ENCODE measurements around the gene FHAD1. TPM values are rescaled to one million over a fixed set of nuclear protein-coding genes. Genes with fewer than 3 reads are reported as not detected.

Gene FHAD1
- total RNA-seq, 2 experiments from 2014 or later, result not detected

GRCh38 chr1:15198684-15199083 lies 48.3 kb upstream of the FHAD1 start:
- ChIA-PET POLR2A (no interaction called here), CTCF (ENCODE audit: unreplicated experiment) (no interaction called here)
- no peak overlapping the region for H2AFZ ChIP-seq (ENCODE audit: low read length)
- DNase-seq (ENCODE audit: low spot score), result no peak
- TF ChIP-seq EZH2phosphoT487 (IDR thresholded peaks at IDR 0.05; ENCODE audit: borderline replicate concordance, low read depth, low read length), result no peak
- no peak for TF ChIP-seq CTCF (conservative IDR thresholded peaks at IDR 0.05; ENCODE audit: low read length)
- H4K20me1 ChIP-seq (ENCODE audit: insufficient read depth, low read length), result no peaks in the 10 kb centered on the region
- no peaks in the 10 kb centered on the region for H3K9me2 ChIP-seq (ENCODE audit: insufficient read depth, low read length)
- no peak overlapping the region for H3K4me2 ChIP-seq (ENCODE audit: low read length)
- no peaks in the 10 kb centered on the region for H3K9me3 ChIP-seq (ENCODE audit: low read length)
- no peak overlapping the region for H3K27ac ChIP-seq (ENCODE audit: low read depth, low read length, poor library complexity, severe bottlenecking)
- no peaks in the 10 kb centered on the region for H3K36me3 ChIP-seq (ENCODE audit: insufficient read depth, low read length)
- H3K4me3 ChIP-seq (ENCODE audit: low read depth, low read length, poor library complexity, severe bottlenecking), result no peak overlapping the region
- H3K4me1 ChIP-seq (ENCODE audit: insufficient read depth, low read length, poor library complexity, severe bottlenecking), result no peaks in the 10 kb centered on the region
- no TSS peak for BruUV-seq (replicated peaks)
- H3K79me2 ChIP-seq (ENCODE audit: insufficient read depth, low read depth, low read length), result no peaks in the 10 kb centered on the region
- intact Hi-C loops (cut with micrococcal nuclease; ENCODE audit: unreplicated experiment), result no loop called here

- Histone ChIP-seq H3K79me2 (ENCODE audit: insufficient read depth, low read depth, low read length) (no peaks in the 10 kb centered on the region), H2AFZ (ENCODE audit: low read length) (no peak overlapping the region; the same call in 1 of the 2 replicates), H4K20me1 (ENCODE audit: insufficient read depth, low read length) (no peaks in the 10 kb centered on the region), H3K9me2 (ENCODE audit: insufficient read depth, low read length) (no peaks in the 10 kb centered on the region), H3K4me3 (ENCODE audit: low read depth, low read length, poor library complexity, severe bottlenecking) (no peak overlapping the region), H3K4me2 (ENCODE audit: low read length) (no peak overlapping the region), H3K36me3 (ENCODE audit: insufficient read depth, low read length) (no peaks in the 10 kb centered on the region), H3K9me3 (ENCODE audit: low read length) (no peaks in the 10 kb centered on the region), H3K4me1 (ENCODE audit: insufficient read depth, low read length, poor library complexity, severe bottlenecking) (no peaks in the 10 kb centered on the region), H3K27ac (ENCODE audit: low read depth, low read length, poor library complexity, severe bottlenecking) (no peak overlapping the region)
- DNase-seq (ENCODE audit: low spot score), result no peak
- intact Hi-C loops (cut with micrococcal nuclease; ENCODE audit: unreplicated experiment), result no loop called here
- no peak for TF ChIP-seq EZH2phosphoT487 (IDR thresholded peaks at IDR 0.05; ENCODE audit: borderline replicate concordance, low read depth, low read length)
- TF ChIP-seq CTCF (conservative IDR thresholded peaks at IDR 0.05; ENCODE audit: low read length), result no peak
- ChIA-PET CTCF (ENCODE audit: unreplicated experiment) (no interaction called here), POLR2A (no interaction called here)
- BruUV-seq (replicated peaks), result no TSS peak
Observed at GRCh38 chr1:15201221-15201620, 45.8 kb upstream of the FHAD1 start.

GRCh38 chr1:15201849-15202551 lies 45.0 kb upstream of the FHAD1 start:
- intact Hi-C loops (cut with micrococcal nuclease; ENCODE audit: unreplicated experiment), result no loop called here

More at GRCh38 chr1:15201849-15202551, 45.0 kb upstream of the FHAD1 start:
- H3K27ac ChIP-seq (ENCODE audit: low read depth, low read length, poor library complexity, severe bottlenecking), result no peak overlapping the region
- H3K9me2 ChIP-seq (ENCODE audit: insufficient read depth, low read length), result no peaks in the 10 kb centered on the region
- no peaks in the 10 kb centered on the region for H4K20me1 ChIP-seq (ENCODE audit: insufficient read depth, low read length)
- no peaks in the 10 kb centered on the region for H3K4me1 ChIP-seq (ENCODE audit: insufficient read depth, low read length, poor library complexity, severe bottlenecking)
- no TSS peak for BruUV-seq (replicated peaks)
- TF ChIP-seq CTCF (conservative IDR thresholded peaks at IDR 0.05; ENCODE audit: low read length) (no peak), EZH2phosphoT487 (IDR thresholded peaks at IDR 0.05; ENCODE audit: borderline replicate concordance, low read depth, low read length) (no peak)
- no peak overlapping the region for H3K4me3 ChIP-seq (ENCODE audit: low read depth, low read length, poor library complexity, severe bottlenecking)
- no peak overlapping the region for H3K4me2 ChIP-seq (ENCODE audit: low read length)
- DNase-seq (ENCODE audit: low spot score), result no peak
- H3K36me3 ChIP-seq (ENCODE audit: insufficient read depth, low read length), result no peaks in the 10 kb centered on the region
- CTCF ChIA-PET (ENCODE audit: unreplicated experiment), result no interaction called here
- POLR2A ChIA-PET, result no interaction called here
- H3K9me3 ChIP-seq (ENCODE audit: low read length), result no peaks in the 10 kb centered on the region
- H2AFZ ChIP-seq (ENCODE audit: low read length), result no peak overlapping the region
- H3K79me2 ChIP-seq (ENCODE audit: insufficient read depth, low read depth, low read length), result no peaks in the 10 kb centered on the region
